ENCODE data around the gene ECI1. TPM values are rescaled to one million over a fixed set of nuclear protein-coding genes. Genes with fewer than 3 reads are reported as not detected.
"Not testable (repeated sequence)": the region's sequence is repeated elsewhere in the genome, so short reads cannot be mapped to it uniquely, and the experiment has no call there.

ECI1 gene
- total RNA-seq, 1 experiment from 2014 or later, result 95.4 TPM

DNA sequence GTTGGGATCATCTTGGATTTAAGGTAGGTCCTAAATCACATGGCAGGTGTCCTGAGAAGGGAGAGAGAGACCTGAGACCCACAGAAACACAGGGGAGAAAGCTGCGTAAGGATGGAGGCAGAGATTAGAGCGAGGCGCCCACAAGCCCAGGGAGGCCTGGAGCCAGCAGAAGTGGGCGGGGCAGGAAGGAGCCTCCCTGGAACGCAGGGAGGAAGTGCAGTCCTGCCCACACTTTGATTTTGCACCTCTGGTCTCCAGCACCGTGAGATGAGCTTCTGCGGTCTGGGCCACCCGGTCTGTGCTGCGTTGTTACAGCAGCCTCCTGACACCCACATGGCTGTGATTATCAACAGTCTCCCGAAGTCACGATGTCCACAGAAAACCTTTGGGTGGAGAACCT lies 8.8 kb downstream of the ECI1 start:
- Histone ChIP-seq H2BK15ac (ENCODE audit: low read depth, low read length) (no peak overlapping the region), H2AK5ac (ENCODE audit: insufficient read length, low read length) (no peak overlapping the region), H2AFZ (ENCODE audit: low read length) (no peak overlapping the region), H3K23ac (ENCODE audit: insufficient read length, low read depth, low read length) (no peak overlapping the region), H3K79me2 (ENCODE audit: insufficient read depth, low read length) (no peaks in the 10 kb centered on the region), H3T11ph (ENCODE audit: low read length) (no peak overlapping the region), H3K9me3 (ENCODE audit: control insufficient read depth, low read depth, low read length) (no peaks in the 10 kb centered on the region), H3K9ac (ENCODE audit: extremely low read depth, insufficient read length, low read length) (no peak overlapping the region), H3K27me3 (ENCODE audit: insufficient read depth, low read length) (no peaks in the 10 kb centered on the region), H2BK12ac (ENCODE audit: insufficient read length, low read depth, low read length) (no peak overlapping the region), H4K91ac (ENCODE audit: insufficient read length, low read depth, low read length) (no peak overlapping the region), H3K27ac (ENCODE audit: insufficient read length, low read depth, low read length) (no peak overlapping the region), H4K5ac (ENCODE audit: insufficient read length, low read depth, low read length) (no peak overlapping the region), H4K20me1 (ENCODE audit: control insufficient read depth, insufficient read depth, insufficient read length) (no peaks in the 10 kb centered on the region), H3K4me1 (ENCODE audit: insufficient read depth, low read length) (no peaks in the 10 kb centered on the region), H2BK20ac (ENCODE audit: low read depth, low read length, poor library complexity, severe bottlenecking) (no peak overlapping the region), H3K18ac (ENCODE audit: insufficient read length, low read depth, low read length) (no peak overlapping the region), H3K4ac (ENCODE audit: low read depth, low read length) (no peak overlapping the region), H2BK120ac (ENCODE audit: low read depth, low read length, poor library complexity, severe bottlenecking) (no peak overlapping the region), H3K56ac (ENCODE audit: insufficient read length, low read depth, low read length) (no peak overlapping the region), H2BK5ac (ENCODE audit: insufficient read length, low read length) (no peak overlapping the region), H3K4me2 (ENCODE audit: insufficient read depth, insufficient read length, low read length) (no peak overlapping the region), H4K8ac (replicated peaks; ENCODE audit: insufficient read length, low read depth, low read length) (no peak overlapping the region), H3K14ac (ENCODE audit: insufficient read depth, low read length) (no peak overlapping the region), H3K79me1 (ENCODE audit: insufficient read depth, low read depth, low read length, poor library complexity, severe bottlenecking) (no peaks in the 10 kb centered on the region), H3K23me2 (ENCODE audit: insufficient read length, low read depth, low read length, poor library complexity, severe bottlenecking) (no peaks in the 10 kb centered on the region)
- Mint-ChIP-seq H3K27me3 (ENCODE audit: low read depth) (peaks cover 4% of the 10 kb centered on the region; the same call in 1 of the 2 replicates), H3K4me1 (peaks cover 0 to 3% of the 10 kb centered on the region in 2 experiments; a peak in 1 of 4 replicates), H3K4me3 (no peak overlapping the region), H3K9me3 (no peaks in the 10 kb centered on the region; a peak in 1 of 5 replicates), H3K27ac (no peak overlapping the region), H3K36me3 (ENCODE audit: insufficient read depth in 1 of 3, low read depth in 3 of 3) (peaks cover 15 to 61% (median 40%) of the 10 kb centered on the region in 3 experiments; a peak in 6 of 7 replicates)
- WGBS (ENCODE audit: extremely low coverage, insufficient read length, low lambda C conversion rate), result no CpG with 5 or more reads among the region's 11 CpGs
- no peak for DNase-seq
- TF ChIP-seq, protein P1, sequence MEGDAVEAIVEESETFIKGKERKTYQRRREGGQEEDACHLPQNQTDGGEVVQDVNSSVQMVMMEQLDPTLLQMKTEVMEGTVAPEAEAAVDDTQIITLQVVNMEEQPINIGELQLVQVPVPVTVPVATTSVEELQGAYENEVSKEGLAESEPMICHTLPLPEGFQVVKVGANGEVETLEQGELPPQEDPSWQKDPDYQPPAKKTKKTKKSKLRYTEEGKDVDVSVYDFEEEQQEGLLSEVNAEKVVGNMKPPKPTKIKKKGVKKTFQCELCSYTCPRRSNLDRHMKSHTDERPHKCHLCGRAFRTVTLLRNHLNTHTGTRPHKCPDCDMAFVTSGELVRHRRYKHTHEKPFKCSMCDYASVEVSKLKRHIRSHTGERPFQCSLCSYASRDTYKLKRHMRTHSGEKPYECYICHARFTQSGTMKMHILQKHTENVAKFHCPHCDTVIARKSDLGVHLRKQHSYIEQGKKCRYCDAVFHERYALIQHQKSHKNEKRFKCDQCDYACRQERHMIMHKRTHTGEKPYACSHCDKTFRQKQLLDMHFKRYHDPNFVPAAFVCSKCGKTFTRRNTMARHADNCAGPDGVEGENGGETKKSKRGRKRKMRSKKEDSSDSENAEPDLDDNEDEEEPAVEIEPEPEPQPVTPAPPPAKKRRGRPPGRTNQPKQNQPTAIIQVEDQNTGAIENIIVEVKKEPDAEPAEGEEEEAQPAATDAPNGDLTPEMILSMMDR (conservative IDR thresholded peaks at IDR 0.05), result no peak

DNA sequence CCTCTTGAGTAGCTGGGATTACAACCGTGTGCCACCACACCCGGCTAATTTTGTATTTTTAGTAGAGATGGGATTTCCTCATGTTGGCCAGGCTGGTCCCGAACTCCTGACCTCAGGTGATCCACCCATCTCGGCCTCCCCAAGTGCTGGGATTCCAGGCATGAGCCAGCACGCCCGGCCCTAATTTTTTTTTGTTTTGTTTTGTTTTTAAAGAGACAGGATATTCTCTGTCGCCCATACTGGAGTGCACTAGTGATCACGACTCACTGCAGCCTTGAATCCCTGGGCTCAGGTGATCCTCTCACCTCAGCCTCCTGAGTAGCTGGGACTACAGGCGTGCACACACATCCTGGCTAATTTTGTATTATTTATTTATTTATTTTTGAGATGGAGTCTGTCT lies 11.1 kb downstream of the ECI1 start:
- H3K4me2 ChIP-seq (ENCODE audit: insufficient read depth, insufficient read length, low read length); H4K8ac ChIP-seq (replicated peaks; ENCODE audit: insufficient read length, low read depth, low read length); H2BK15ac ChIP-seq (ENCODE audit: low read depth, low read length); H3K9ac ChIP-seq (ENCODE audit: extremely low read depth, insufficient read length, low read length); H2BK120ac ChIP-seq (ENCODE audit: low read depth, low read length, poor library complexity, severe bottlenecking); H3T11ph ChIP-seq (ENCODE audit: low read length); H3K79me2 ChIP-seq (ENCODE audit: insufficient read depth, low read length); H3K56ac ChIP-seq (ENCODE audit: insufficient read length, low read depth, low read length); H3K27ac Mint-ChIP-seq; H3K14ac ChIP-seq (ENCODE audit: insufficient read depth, low read length); H2AK5ac ChIP-seq (ENCODE audit: insufficient read length, low read length); H4K5ac ChIP-seq (ENCODE audit: insufficient read length, low read depth, low read length); H3K27me3 ChIP-seq (ENCODE audit: insufficient read depth, low read length); H4K91ac ChIP-seq (ENCODE audit: insufficient read length, low read depth, low read length); DNase-seq; H3K18ac ChIP-seq (ENCODE audit: insufficient read length, low read depth, low read length); H2BK5ac ChIP-seq (ENCODE audit: insufficient read length, low read length); H3K4me1 Mint-ChIP-seq; H3K9me3 ChIP-seq (ENCODE audit: control insufficient read depth, low read depth, low read length); H3K4ac ChIP-seq (ENCODE audit: low read depth, low read length); H3K9me3 Mint-ChIP-seq; H4K20me1 ChIP-seq (ENCODE audit: control insufficient read depth, insufficient read depth, insufficient read length); H3K23ac ChIP-seq (ENCODE audit: insufficient read length, low read depth, low read length); H3K79me1 ChIP-seq (ENCODE audit: insufficient read depth, low read depth, low read length, poor library complexity, severe bottlenecking); H3K4me3 Mint-ChIP-seq; H2BK12ac ChIP-seq (ENCODE audit: insufficient read length, low read depth, low read length); H2BK20ac ChIP-seq (ENCODE audit: low read depth, low read length, poor library complexity, severe bottlenecking); H3K27ac ChIP-seq (ENCODE audit: insufficient read length, low read depth, low read length); H3K4me1 ChIP-seq (ENCODE audit: insufficient read depth, low read length); H2AFZ ChIP-seq (ENCODE audit: low read length): not testable (repeated sequence)
- H3K23me2 ChIP-seq (ENCODE audit: insufficient read length, low read depth, low read length, poor library complexity, severe bottlenecking), result peaks cover 13% of the 10 kb centered on the region
- Mint-ChIP-seq H3K27me3 (ENCODE audit: low read depth) (peaks cover 16% of the 10 kb centered on the region), H3K36me3 (ENCODE audit: insufficient read depth in 1 of 3, low read depth in 3 of 3) (peaks cover 8 to 48% (median 28%) of the 10 kb centered on the region in 3 experiments; a peak in 6 of 7 replicates)
- WGBS (ENCODE audit: extremely low coverage, insufficient read length, low lambda C conversion rate), result no CpG with 5 or more reads among the region's 9 CpGs
